GM23338 (cell line): ENCODE measurements around the gene DNAH17. TPM values are rescaled to one million over a fixed set of nuclear protein-coding genes. Genes with fewer than 3 reads are reported as not detected.

Experiments used
- ATAC-seq: fragments of 200-7000 bp; cut with Tn5 transposase; 3 replicates; pipeline ENCODE4 v1.9.1; 2020
- DNase-seq: peaks from one replicate; pipeline ENCODE4 v3.0.0-alpha.2; 2015; ENCODE audit warnings: low spot score
- H2AFZ ChIP-seq: fragments of 200-600 bp; sonication (generic); 2 replicates; pipeline ENCODE4 v1.8.0; 2016; ENCODE audit warnings: antibody characterized with exemption, mild to moderate bottlenecking, moderate library complexity
- H3F3A ChIP-seq: fragments of 200-600 bp; sonication (generic); replicated peaks from 2 replicates; pipeline ENCODE4 v1.8.0; 2017; ENCODE audit warnings: antibody characterized with exemption, mixed run types, low read depth
- H3K27ac ChIP-seq: fragments of 200-600 bp; sonication (generic); 2 replicates; pipeline ENCODE4 v1.6.1; 2016; ENCODE audit warnings: low read depth
- H3K27me3 ChIP-seq: fragments of 200-600 bp; sonication (generic); 2 replicates; pipeline ENCODE4 v1.8.0; 2016; ENCODE audit warnings: mild to moderate bottlenecking, mixed run types, moderate library complexity; ENCODE audit not compliant: insufficient read depth
- H3K36me3 ChIP-seq: fragments of 200-600 bp; sonication (generic); 2 replicates; pipeline ENCODE4 v1.8.0; 2016; ENCODE audit warnings: mild to moderate bottlenecking; ENCODE audit not compliant: insufficient read depth
- H3K4me1 ChIP-seq: fragments of 200-600 bp; sonication (generic); 2 replicates; pipeline ENCODE4 v1.8.0; 2016; ENCODE audit warnings: mild to moderate bottlenecking, moderate library complexity; ENCODE audit not compliant: insufficient read depth
- H3K4me2 ChIP-seq: fragments of 200-600 bp; sonication (generic); 2 replicates; pipeline ENCODE4 v1.7.1; 2017; ENCODE audit warnings: mixed run types
- H3K4me3 ChIP-seq: fragments of 200-600 bp; sonication (generic); 2 replicates; pipeline ENCODE4 v1.6.1; 2016; ENCODE audit warnings: mixed run types
- H3K79me2 ChIP-seq: fragments of 200-600 bp; sonication (generic); replicated peaks from 2 replicates; pipeline ENCODE4 v1.8.0; 2017; ENCODE audit warnings: mild to moderate bottlenecking; ENCODE audit not compliant: insufficient read depth
- H3K9me2 ChIP-seq: fragments of 200-600 bp; sonication (generic); 2 replicates; pipeline ENCODE4 v1.8.0; 2017; ENCODE audit not compliant: insufficient read depth
- H4K20me1 ChIP-seq: fragments of 200-600 bp; sonication (generic); replicated peaks from 2 replicates; pipeline ENCODE4 v1.8.0; 2017; ENCODE audit warnings: mild to moderate bottlenecking; ENCODE audit not compliant: insufficient read depth
- H3K27ac Mint-ChIP-seq: 2 replicates; pipeline ENCODE4 v1.8.0; 2020; ENCODE audit warnings: inconsistent platforms, mild to moderate bottlenecking, moderate library complexity, mixed read lengths
- H3K27me3 Mint-ChIP-seq: 3 replicates; pipeline ENCODE4 v1.8.0; 2022; ENCODE audit warnings: low read depth, mild to moderate bottlenecking, moderate library complexity, mixed read lengths, inconsistent platforms; ENCODE audit not compliant: insufficient read depth, poor library complexity
- H3K36me3 Mint-ChIP-seq: 3 replicates; pipeline ENCODE4 v1.8.0; 2021; ENCODE audit warnings: low read depth, mild to moderate bottlenecking, inconsistent platforms, moderate library complexity, mixed read lengths
- H3K4me1 Mint-ChIP-seq: 3 replicates; pipeline ENCODE4 v1.8.0; 2020; ENCODE audit warnings: mild to moderate bottlenecking, inconsistent platforms, mixed read lengths
- H3K4me3 Mint-ChIP-seq: 3 replicates; pipeline ENCODE4 v1.8.0; 2021; ENCODE audit warnings: moderate library complexity, mild to moderate bottlenecking, inconsistent platforms, mixed read lengths
- H3K9me3 Mint-ChIP-seq: 3 replicates; pipeline ENCODE4 v1.8.0; 2020; ENCODE audit warnings: moderate library complexity, mild to moderate bottlenecking, inconsistent platforms, mixed read lengths
- CREB1 ChIP-seq: fragments of 250-450 bp; sonication (Bioruptor Pico); IDR thresholded peaks from 2 replicates; pipeline ENCODE4 v1.5.0; 2020; ENCODE audit warnings: low read depth, mild to moderate bottlenecking, moderate library complexity
- ETS1 ChIP-seq: IDR thresholded peaks from 2 replicates; pipeline ENCODE4 v1.6.1; 2016; ENCODE audit warnings: antibody characterized with exemption
- EZH2 ChIP-seq: fragments of 200-600 bp; sonication (generic); IDR thresholded peaks from one replicate; pipeline ENCODE4 v1.8.0; 2017; ENCODE audit warnings: antibody characterized with exemption, mild to moderate bottlenecking, low read depth; ENCODE audit not compliant: unreplicated experiment
- EZH2phosphoT487 ChIP-seq: fragments of 200-600 bp; sonication (generic); IDR thresholded peaks from one replicate; pipeline ENCODE4 v1.8.1; 2018; ENCODE audit warnings: antibody characterized with exemption; ENCODE audit not compliant: unreplicated experiment
- JUNB ChIP-seq: IDR thresholded peaks from one replicate; pipeline ENCODE4 v1.6.1; 2016; ENCODE audit warnings: antibody characterized with exemption; ENCODE audit not compliant: unreplicated experiment
- NANOG ChIP-seq: IDR thresholded peaks from 2 replicates; pipeline ENCODE4 v1.6.1; 2016; ENCODE audit warnings: antibody characterized with exemption, borderline replicate concordance
- POLR2AphosphoS5 ChIP-seq: IDR thresholded peaks from 2 replicates; pipeline ENCODE4 v1.6.1; 2016; ENCODE audit warnings: antibody characterized with exemption, low read depth
- STAT1 ChIP-seq: IDR thresholded peaks from one replicate; pipeline ENCODE4 v1.6.1; 2016; ENCODE audit warnings: antibody characterized with exemption; ENCODE audit not compliant: unreplicated experiment
- ZNF114 ChIP-seq: fragments of 250-450 bp; sonication (Bioruptor Pico); IDR thresholded peaks from 2 replicates; pipeline ENCODE4 v1.5.0; 2020; ENCODE audit warnings: mild to moderate bottlenecking, moderate library complexity
- ZNF331 ChIP-seq: fragments of 250-450 bp; sonication (Bioruptor Pico); IDR thresholded peaks from 2 replicates; pipeline ENCODE4 v1.5.0; 2020; ENCODE audit warnings: low read depth, mild to moderate bottlenecking, moderate library complexity
- polyA plus RNA-seq: library from polyadenylated mRNA; unstranded; fragments of >200 nt; fragmentation: Nextera tagmentation; extraction: Ambion mirVana; gene quantifications from 2 replicates; pipeline ENCODE4 v1.2.1, GENCODE V29; 2016
- total RNA-seq: library from RNA; depleted of rRNA; stranded (reverse); fragments of >200 nt; shearing (Covaris generic); gene quantifications from 2 replicates; pipeline ENCODE4 v1.2.3, GENCODE V29; 2014
- TF ChIP-seq, protein P1 (sequence below): fragments of 250-450 bp; sonication (Bioruptor Pico); IDR thresholded peaks from 2 replicates; pipeline ENCODE4 v1.5.0; 2020; ENCODE audit warnings: mild to moderate bottlenecking, moderate library complexity
- TF ChIP-seq, protein P2 (sequence below): IDR thresholded peaks from one replicate; pipeline ENCODE4 v1.6.1; 2018; ENCODE audit warnings: antibody characterized with exemption; ENCODE audit not compliant: unreplicated experiment
- TF ChIP-seq, protein P3 (sequence below), 2 experiments: fragments of 200-600 bp in 1 of 2; sonication (generic) in 1 of 2; conservative IDR thresholded peaks; 2 replicates each; pipeline versions ENCODE4 v1.5.1 to v1.6.1; 2016 to 2017; ENCODE audit warnings: antibody characterized with exemption in 2 of 2, low read depth in 2 of 2, mild to moderate bottlenecking in 2 of 2, moderate library complexity in 1 of 2

DNAH17 gene
- total and polyA plus RNA-seq, 2 experiments from 2014 or later, result 0.59 to 2.0 TPM

DNA sequence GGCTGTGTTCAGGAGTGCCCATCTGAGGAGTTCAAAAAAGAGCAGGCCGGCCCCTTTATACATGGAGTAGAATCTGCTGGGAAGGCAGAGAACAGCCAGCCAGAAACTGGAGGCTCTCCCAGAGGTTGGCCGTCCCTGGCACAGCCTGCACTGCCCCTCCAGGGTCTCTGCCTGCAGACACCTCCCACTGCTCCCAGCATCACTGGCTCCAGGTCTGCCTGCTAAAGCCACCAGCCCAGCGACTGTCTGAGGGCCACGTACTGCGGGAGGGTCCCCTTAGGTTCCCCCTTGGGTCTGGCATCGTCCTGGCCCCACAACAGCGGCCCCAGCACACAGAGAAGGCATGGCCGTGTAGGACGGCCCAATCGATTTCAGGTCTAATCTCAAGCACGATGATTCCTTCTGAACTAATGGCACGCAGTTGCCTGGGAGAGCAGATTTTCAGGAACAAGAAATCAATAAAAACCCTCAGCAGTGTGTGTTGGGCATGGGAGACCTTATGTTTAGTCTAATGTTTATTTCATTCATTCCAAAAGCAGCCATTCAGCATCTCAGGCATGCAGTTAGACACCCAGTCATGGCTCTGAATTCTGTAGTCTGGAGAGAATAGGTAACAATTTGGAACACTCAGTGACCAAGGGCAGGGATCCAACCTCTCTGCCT is 103.1 kb downstream of the DNAH17 start:
- no peak overlapping the region for H3K4me3 Mint-ChIP-seq
- H3K27me3 ChIP-seq, result no peaks in the 10 kb centered on the region
- H3K9me3 Mint-ChIP-seq, result peaks cover 7% of the 10 kb centered on the region; the same call in 1 of the 3 replicates
- no peak overlapping the region for H3K27ac Mint-ChIP-seq
- H3K4me1 ChIP-seq, result no peaks in the 10 kb centered on the region
- DNase-seq, result no peak
- TF ChIP-seq, protein P1, sequence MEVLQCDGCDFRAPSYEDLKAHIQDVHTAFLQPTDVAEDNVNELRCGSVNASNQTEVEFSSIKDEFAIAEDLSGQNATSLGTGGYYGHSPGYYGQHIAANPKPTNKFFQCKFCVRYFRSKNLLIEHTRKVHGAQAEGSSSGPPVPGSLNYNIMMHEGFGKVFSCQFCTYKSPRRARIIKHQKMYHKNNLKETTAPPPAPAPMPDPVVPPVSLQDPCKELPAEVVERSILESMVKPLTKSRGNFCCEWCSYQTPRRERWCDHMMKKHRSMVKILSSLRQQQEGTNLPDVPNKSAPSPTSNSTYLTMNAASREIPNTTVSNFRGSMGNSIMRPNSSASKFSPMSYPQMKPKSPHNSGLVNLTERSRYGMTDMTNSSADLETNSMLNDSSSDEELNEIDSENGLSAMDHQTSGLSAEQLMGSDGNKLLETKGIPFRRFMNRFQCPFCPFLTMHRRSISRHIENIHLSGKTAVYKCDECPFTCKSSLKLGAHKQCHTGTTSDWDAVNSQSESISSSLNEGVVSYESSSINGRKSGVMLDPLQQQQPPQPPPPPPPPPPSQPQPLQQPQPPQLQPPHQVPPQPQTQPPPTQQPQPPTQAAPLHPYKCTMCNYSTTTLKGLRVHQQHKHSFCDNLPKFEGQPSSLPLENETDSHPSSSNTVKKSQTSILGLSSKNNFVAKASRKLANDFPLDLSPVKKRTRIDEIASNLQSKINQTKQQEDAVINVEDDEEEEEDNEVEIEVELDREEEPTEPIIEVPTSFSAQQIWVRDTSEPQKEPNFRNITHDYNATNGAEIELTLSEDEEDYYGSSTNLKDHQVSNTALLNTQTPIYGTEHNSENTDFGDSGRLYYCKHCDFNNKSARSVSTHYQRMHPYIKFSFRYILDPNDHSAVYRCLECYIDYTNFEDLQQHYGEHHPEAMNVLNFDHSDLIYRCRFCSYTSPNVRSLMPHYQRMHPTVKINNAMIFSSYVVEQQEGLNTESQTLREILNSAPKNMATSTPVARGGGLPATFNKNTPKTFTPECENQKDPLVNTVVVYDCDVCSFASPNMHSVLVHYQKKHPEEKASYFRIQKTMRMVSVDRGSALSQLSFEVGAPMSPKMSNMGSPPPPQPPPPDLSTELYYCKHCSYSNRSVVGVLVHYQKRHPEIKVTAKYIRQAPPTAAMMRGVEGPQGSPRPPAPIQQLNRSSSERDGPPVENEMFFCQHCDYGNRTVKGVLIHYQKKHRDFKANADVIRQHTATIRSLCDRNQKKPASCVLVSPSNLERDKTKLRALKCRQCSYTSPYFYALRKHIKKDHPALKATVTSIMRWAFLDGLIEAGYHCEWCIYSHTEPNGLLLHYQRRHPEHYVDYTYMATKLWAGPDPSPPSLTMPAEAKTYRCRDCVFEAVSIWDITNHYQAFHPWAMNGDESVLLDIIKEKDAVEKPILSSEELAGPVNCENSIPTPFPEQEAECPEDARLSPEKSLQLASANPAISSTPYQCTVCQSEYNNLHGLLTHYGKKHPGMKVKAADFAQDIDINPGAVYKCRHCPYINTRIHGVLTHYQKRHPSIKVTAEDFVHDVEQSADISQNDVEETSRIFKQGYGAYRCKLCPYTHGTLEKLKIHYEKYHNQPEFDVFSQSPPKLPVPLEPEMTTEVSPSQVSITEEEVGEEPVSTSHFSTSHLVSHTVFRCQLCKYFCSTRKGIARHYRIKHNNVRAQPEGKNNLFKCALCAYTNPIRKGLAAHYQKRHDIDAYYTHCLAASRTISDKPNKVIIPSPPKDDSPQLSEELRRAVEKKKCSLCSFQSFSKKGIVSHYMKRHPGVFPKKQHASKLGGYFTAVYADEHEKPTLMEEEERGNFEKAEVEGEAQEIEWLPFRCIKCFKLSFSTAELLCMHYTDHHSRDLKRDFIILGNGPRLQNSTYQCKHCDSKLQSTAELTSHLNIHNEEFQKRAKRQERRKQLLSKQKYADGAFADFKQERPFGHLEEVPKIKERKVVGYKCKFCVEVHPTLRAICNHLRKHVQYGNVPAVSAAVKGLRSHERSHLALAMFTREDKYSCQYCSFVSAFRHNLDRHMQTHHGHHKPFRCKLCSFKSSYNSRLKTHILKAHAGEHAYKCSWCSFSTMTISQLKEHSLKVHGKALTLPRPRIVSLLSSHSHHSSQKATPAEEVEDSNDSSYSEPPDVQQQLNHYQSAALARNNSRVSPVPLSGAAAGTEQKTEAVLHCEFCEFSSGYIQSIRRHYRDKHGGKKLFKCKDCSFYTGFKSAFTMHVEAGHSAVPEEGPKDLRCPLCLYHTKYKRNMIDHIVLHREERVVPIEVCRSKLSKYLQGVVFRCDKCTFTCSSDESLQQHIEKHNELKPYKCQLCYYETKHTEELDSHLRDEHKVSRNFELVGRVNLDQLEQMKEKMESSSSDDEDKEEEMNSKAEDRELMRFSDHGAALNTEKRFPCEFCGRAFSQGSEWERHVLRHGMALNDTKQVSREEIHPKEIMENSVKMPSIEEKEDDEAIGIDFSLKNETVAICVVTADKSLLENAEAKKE (CRISPR knock-in tag), result no peak
- no peak for TF ChIP-seq NANOG
- no peak for TF ChIP-seq POLR2AphosphoS5
- TF ChIP-seq STAT1, result no peak
- TF ChIP-seq EZH2phosphoT487, result no peak
- TF ChIP-seq, protein P2, sequence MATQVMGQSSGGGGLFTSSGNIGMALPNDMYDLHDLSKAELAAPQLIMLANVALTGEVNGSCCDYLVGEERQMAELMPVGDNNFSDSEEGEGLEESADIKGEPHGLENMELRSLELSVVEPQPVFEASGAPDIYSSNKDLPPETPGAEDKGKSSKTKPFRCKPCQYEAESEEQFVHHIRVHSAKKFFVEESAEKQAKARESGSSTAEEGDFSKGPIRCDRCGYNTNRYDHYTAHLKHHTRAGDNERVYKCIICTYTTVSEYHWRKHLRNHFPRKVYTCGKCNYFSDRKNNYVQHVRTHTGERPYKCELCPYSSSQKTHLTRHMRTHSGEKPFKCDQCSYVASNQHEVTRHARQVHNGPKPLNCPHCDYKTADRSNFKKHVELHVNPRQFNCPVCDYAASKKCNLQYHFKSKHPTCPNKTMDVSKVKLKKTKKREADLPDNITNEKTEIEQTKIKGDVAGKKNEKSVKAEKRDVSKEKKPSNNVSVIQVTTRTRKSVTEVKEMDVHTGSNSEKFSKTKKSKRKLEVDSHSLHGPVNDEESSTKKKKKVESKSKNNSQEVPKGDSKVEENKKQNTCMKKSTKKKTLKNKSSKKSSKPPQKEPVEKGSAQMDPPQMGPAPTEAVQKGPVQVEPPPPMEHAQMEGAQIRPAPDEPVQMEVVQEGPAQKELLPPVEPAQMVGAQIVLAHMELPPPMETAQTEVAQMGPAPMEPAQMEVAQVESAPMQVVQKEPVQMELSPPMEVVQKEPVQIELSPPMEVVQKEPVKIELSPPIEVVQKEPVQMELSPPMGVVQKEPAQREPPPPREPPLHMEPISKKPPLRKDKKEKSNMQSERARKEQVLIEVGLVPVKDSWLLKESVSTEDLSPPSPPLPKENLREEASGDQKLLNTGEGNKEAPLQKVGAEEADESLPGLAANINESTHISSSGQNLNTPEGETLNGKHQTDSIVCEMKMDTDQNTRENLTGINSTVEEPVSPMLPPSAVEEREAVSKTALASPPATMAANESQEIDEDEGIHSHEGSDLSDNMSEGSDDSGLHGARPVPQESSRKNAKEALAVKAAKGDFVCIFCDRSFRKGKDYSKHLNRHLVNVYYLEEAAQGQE, result no peak
- no peak for TF ChIP-seq CREB1
- no peak for TF ChIP-seq ZNF331 (CRISPR knock-in tag)
- no peak for TF ChIP-seq JUNB
- TF ChIP-seq ZNF114, result no peak
- TF ChIP-seq, protein P3, sequence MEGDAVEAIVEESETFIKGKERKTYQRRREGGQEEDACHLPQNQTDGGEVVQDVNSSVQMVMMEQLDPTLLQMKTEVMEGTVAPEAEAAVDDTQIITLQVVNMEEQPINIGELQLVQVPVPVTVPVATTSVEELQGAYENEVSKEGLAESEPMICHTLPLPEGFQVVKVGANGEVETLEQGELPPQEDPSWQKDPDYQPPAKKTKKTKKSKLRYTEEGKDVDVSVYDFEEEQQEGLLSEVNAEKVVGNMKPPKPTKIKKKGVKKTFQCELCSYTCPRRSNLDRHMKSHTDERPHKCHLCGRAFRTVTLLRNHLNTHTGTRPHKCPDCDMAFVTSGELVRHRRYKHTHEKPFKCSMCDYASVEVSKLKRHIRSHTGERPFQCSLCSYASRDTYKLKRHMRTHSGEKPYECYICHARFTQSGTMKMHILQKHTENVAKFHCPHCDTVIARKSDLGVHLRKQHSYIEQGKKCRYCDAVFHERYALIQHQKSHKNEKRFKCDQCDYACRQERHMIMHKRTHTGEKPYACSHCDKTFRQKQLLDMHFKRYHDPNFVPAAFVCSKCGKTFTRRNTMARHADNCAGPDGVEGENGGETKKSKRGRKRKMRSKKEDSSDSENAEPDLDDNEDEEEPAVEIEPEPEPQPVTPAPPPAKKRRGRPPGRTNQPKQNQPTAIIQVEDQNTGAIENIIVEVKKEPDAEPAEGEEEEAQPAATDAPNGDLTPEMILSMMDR (conservative IDR thresholded peaks at IDR 0.05; ENCODE audit: low read depth in 2 of 2), result no peak
- TF ChIP-seq EZH2, result no peak
- TF ChIP-seq ETS1, result no peak
- no peak overlapping the region for H3K27ac ChIP-seq
- H3K36me3 ChIP-seq, result no peaks in the 10 kb centered on the region
- no peaks in the 10 kb centered on the region for H3F3A ChIP-seq
- peaks cover 3% of the 10 kb centered on the region for H3K27me3 Mint-ChIP-seq
- no peaks in the 10 kb centered on the region for H3K36me3 Mint-ChIP-seq
- no peaks in the 10 kb centered on the region for H4K20me1 ChIP-seq
- H3K9me2 ChIP-seq, result peaks cover 7% of the 10 kb centered on the region; the same call in 1 of the 2 replicates
- H2AFZ ChIP-seq, result no peak overlapping the region
- H3K79me2 ChIP-seq, result no peaks in the 10 kb centered on the region
- no peak overlapping the region for H3K4me2 ChIP-seq
- peaks cover 3% of the 10 kb centered on the region; the same call in 2 of the 3 replicates for H3K4me1 Mint-ChIP-seq
- H3K4me3 ChIP-seq, result no peak overlapping the region
- ATAC-seq, result no peak
